Measurements from ENCODE around the gene UPF2.
"Not testable (repeated sequence)": the region's sequence is repeated elsewhere in the genome, so short reads cannot be mapped to it uniquely, and the experiment has no call there.

UPF2 gene

DNA sequence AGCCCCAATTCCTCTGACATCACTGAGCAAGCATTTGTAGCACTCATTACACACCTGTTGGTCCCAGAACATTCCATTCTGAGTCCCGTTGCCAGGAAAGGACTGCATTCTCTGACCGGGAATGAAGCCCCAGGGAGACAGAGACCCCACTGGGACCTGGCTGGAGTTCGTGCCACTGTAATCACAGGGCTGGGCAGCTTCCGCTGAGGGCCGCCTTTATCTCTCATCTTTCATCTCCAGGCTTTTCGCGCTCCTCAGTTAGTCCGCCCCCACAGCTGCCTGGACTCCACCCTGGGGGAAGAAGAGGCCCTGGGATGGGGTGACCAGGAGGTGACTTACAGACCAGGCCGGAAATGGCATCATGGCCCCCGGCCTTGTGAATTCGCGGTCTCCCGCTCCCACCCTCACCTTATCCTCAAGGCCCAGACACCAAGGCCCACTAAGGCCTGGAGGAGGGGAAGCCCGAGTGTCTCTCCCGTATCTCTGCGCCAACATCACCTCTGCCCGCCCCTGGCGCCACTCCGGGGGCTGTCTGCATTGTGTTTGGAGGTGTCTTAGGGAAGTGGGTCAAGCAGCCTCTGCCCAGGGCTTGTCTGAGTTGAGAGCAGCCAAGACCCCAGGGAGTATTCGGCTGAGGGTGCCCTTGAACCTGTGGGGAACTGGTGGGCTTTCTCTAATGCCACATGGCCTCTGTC, 144.1 kb downstream of the UPF2 start:
- DNase-seq (ENCODE audit: insufficient read length) (no peak), FAIRE-seq (no peak)
- TF ChIP-seq POLR2A (IDR thresholded peaks at IDR 0.05; ENCODE audit: low read depth, low read length) (no peak), TAF1 (IDR thresholded peaks at IDR 0.05; ENCODE audit: borderline replicate concordance, low read depth, low read length) (no peak), POLR2AphosphoS5 (IDR thresholded peaks at IDR 0.05; ENCODE audit: low read depth, low read length) (no peak)

DNA sequence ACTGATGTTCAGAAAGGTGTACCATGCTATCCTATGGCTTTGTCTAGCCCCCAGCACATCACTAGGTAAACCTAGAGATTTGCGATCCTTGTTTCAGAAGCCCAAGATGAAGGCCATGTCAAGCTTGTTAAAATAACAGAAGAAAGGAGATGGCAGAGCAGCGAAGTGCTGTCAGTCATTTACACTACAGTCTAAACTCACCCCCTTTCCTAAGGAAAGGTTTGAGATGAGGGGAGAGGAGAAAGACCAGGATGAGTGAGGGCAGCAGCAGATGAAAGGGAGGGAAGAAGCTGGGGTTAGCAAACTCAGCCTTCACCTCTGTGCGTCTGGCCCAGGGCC, 144.6 kb downstream of the UPF2 start:
- FAIRE-seq (no peak), DNase-seq (ENCODE audit: insufficient read length) (no peak)
- no peak for TF ChIP-seq POLR2AphosphoS5 (IDR thresholded peaks at IDR 0.05; ENCODE audit: low read depth, low read length)
- TF ChIP-seq TAF1 (IDR thresholded peaks at IDR 0.05; ENCODE audit: borderline replicate concordance, low read depth, low read length): no peak
- no peak for TF ChIP-seq POLR2A (IDR thresholded peaks at IDR 0.05; ENCODE audit: low read depth, low read length)

DNA sequence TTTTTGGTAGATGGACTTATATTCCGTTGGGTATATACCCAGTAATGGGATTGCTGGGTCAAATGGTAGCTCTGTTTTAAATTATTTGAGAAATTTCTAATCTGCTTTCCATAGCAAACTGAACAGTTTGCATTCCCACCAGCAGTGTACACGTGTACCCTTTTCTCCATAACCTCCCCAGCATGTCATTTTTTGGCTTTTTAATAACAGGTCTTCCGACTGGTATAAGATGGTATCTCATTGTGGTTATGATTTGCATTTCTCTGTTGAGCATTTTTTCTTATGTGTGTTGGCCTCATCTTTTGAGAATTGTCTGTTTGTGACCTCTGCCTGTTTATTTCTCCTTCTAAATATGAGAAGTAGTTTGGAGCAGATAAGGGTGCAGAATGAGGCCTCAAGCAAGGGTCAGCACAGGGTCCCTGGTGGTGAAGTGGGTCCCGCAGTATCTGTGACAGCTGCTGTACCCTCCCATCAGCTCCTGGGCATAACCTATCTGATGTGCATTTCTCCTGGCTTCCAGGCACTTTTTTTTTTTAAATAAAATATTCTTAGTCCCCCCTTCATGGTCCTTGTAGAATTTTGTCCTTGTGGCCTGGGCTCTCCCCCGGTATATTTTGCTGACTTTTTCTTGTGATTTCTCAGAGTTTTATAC, 145.9 kb downstream of the UPF2 start:
- no peak for TF ChIP-seq TAF1 (IDR thresholded peaks at IDR 0.05; ENCODE audit: borderline replicate concordance, low read depth, low read length)
- no peak for TF ChIP-seq POLR2AphosphoS5 (IDR thresholded peaks at IDR 0.05; ENCODE audit: low read depth, low read length)
- TF ChIP-seq POLR2A (IDR thresholded peaks at IDR 0.05; ENCODE audit: low read depth, low read length): no peak
- no peak for FAIRE-seq
- no peak for DNase-seq (ENCODE audit: insufficient read length)

DNA sequence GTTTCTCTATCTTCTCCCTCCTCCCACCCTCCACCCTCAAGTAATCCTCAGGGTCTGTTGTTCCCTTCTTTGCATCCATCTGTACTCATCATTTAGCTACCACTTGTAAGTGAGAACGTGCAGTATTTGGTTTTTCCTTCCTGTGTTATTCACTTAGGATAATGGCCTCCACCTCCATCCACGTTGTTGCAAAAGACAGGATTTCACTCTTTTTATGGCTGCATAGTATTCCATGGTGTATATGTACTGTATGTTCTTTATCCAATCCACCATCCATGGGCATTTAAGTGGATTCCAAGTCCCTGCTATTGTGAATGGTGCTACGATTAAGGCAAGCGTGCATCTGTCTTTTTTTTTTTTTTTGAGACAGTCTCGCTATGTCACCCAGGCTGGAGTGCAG, 147.0 kb downstream of the UPF2 start:
- FAIRE-seq: no peak
- DNase-seq (ENCODE audit: insufficient read length): no peak
- TF ChIP-seq POLR2A (IDR thresholded peaks at IDR 0.05; ENCODE audit: low read depth, low read length) (no peak), POLR2AphosphoS5 (IDR thresholded peaks at IDR 0.05; ENCODE audit: low read depth, low read length) (no peak), TAF1 (IDR thresholded peaks at IDR 0.05; ENCODE audit: borderline replicate concordance, low read depth, low read length) (no peak)

DNA sequence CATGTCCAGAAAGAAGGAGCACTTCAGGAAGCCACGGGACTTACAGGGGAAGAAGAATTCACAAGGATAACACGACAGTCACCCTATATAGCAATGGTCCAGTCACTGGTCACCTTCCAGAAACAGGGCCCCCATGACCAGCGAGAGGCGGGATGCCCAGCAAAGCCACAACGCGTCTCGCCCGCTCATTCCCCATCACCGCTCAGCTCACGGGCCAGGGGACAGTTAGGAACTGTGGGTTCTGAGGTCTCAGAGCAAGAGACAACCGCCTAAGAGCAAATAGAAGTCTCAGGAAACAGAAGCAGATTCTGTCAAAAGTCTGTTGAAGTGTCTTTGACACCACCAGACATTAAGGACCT, 147.5 kb downstream of the UPF2 start:
- TF ChIP-seq TAF1 (IDR thresholded peaks at IDR 0.05; ENCODE audit: borderline replicate concordance, low read depth, low read length): no peak
- TF ChIP-seq POLR2AphosphoS5 (IDR thresholded peaks at IDR 0.05; ENCODE audit: low read depth, low read length): no peak
- TF ChIP-seq POLR2A (IDR thresholded peaks at IDR 0.05; ENCODE audit: low read depth, low read length): no peak
- DNase-seq (ENCODE audit: insufficient read length) (no peak), FAIRE-seq (no peak)

DNA sequence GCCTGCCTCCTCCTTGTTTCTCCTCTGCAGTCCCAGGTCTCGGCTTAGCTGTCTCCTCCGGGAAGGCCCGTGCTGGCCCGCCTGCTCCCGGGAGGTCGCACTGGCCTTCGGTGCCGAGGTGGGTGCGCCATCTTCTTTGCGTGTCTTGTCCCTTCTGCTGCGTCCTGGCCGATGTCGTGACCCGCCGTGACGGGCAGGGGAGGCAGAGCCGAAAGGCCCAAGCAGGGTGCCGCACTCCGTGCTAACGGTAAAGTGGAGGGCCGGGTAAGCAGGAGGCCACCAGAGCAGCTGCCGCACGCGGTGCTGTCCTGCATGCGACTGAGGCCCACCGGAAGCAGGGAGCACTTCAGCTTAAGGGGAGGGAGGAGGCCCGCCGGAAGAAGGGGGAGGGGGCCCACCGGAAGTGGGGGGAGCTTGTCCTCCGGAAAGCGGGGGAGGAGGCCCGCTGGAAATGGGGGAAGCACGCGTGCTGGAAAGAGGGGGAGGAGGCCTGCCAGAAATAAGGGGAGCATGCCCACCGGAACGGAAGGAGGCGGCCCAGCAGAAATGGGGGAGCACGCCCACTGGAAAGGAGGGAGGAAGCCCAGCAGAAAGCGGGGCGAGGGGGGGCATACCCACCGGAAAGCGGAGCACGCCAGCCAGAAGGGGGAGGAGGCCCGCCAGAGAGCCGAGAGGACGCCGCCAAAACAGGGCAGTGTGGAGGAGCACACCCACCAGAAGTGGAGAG, 148.1 kb downstream of the UPF2 start:
- TF ChIP-seq POLR2A (IDR thresholded peaks at IDR 0.05; ENCODE audit: low read depth, low read length) (no peak), POLR2AphosphoS5 (IDR thresholded peaks at IDR 0.05; ENCODE audit: low read depth, low read length) (no peak), TAF1 (IDR thresholded peaks at IDR 0.05; ENCODE audit: borderline replicate concordance, low read depth, low read length) (no peak)
- no peak for DNase-seq (ENCODE audit: insufficient read length)
- no peak for FAIRE-seq

DNA sequence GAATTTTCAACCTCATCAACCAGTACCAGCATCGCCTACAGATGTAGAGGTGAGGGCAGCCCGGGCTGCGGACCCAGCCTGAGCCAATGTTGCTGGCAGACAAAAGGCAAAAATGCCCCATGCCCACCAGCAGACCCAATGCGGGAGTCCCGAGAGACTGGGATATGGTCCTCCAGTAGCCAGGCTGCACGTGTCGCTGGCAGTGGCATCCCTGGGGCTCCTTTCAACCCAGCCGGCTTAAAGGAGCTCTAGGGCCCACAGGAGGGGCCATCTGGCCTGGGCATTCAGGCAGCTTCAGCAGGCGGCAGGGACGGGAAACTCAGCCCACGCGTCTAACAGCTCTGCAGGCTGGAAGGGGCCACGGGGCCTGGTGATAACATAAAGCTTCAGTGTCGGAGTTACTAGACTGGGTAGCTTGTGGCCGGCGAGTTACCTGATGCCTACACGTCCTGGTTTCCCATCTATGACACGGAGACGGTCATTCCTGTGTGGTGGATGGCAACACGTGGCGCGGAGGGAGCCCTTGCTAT, 148.8 kb downstream of the UPF2 start:
- no peak for DNase-seq (ENCODE audit: insufficient read length)
- TF ChIP-seq POLR2A (IDR thresholded peaks at IDR 0.05; ENCODE audit: low read depth, low read length) (no peak), POLR2AphosphoS5 (IDR thresholded peaks at IDR 0.05; ENCODE audit: low read depth, low read length) (no peak), TAF1 (IDR thresholded peaks at IDR 0.05; ENCODE audit: borderline replicate concordance, low read depth, low read length) (no peak)
- FAIRE-seq: no peak

DNA sequence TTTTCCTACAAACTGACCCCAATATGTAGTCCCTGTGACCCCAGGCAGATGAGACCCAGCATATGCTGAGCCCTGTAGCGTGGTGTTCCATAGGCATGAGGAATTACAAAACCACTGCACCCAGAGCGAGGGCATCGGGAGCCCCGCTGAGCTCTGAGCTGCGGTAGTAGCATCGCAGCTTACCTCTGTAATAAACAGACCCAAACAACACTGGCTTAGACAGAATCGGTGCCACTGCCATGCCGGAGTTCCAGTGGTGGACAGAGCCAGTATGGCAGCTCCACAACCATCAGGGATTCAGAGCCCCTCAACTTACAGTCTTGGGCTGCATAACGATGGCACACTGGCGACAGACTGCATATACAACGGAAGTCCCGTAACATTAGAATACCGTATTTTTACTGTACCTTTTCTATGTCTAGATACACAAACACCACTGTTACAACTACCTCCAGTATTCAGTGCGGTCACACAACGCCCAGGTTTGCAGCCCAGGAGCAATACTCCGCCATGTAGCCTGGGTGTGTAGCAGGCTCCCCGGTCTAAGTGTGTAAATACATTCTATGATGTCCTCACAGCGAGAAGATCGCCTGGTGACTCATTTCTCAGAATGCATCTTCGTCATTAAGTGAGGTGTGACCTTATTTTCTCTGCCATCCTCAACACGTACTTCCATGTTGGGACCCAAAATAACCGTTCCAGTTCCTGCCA, 150.7 kb downstream of the UPF2 start:
- no peak for DNase-seq (ENCODE audit: insufficient read length)
- TF ChIP-seq TAF1 (IDR thresholded peaks at IDR 0.05; ENCODE audit: borderline replicate concordance, low read depth, low read length) (no peak), POLR2AphosphoS5 (IDR thresholded peaks at IDR 0.05; ENCODE audit: low read depth, low read length) (no peak), POLR2A (IDR thresholded peaks at IDR 0.05; ENCODE audit: low read depth, low read length) (no peak)
- FAIRE-seq: no peak

DNA sequence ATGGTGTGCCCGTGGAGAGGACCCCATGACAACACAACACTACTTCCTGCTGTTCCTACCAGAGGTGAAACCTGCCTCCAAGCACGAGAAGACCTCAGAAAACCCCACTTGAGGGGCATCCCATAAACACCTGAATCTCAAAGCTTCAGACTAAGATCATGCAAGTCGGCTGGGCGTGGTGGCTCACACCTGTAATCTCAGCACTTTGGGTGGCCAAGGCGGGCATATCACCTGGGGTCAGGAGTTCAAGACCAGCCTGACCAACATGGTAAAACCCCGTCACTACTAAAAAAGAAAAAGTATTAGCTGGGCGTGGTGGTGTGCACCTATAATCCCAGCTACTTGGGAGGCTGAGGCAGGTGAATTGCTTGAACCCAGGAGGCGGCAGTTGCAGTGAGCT, 153.3 kb downstream of the UPF2 start:
- not testable (repeated sequence) for DNase-seq (ENCODE audit: insufficient read length); FAIRE-seq

DNA sequence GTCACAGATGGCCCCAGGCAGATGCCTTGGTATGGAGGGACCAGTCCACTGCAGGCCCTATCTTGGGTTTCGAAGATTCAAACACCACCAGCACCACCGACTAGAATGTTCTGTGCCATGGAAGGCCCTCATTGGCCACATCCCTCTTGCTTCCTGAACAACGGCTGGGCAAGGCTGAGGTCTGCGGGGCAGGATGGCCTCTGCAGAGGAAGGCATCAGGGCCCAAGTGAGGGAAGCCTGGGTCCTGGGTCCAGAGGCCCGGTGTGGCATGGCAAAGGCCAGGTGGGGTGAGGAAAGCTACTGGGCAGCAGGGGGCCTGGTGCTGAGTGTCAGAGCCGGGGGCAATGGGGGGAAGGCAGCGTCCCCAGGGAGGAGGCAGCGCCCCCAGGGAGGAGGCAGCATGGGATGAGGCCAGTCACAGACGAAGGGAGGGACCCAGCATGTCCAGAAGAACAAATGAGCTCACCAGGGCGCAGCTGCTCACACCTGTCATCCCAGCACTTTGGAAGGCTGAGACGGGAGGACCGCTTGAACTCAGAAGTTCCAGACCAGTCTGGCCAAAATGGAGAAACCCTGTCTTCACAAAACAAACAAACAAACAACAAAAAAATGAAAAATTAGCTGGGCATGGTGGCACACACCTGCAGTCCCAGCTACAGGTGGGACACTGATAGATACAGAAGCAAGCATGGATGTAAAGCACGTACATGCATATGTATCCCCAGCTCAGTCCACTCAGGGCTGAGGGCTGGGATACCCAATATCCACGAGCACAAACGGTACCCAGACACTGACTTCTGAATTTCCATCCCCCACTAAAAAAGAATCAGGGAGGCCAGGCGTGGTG, 155.0 kb downstream of the UPF2 start:
- DNase-seq (ENCODE audit: insufficient read length) (no peak), FAIRE-seq (no peak)
- TF ChIP-seq POLR2A (IDR thresholded peaks at IDR 0.05; ENCODE audit: low read depth, low read length) (no peak), TAF1 (IDR thresholded peaks at IDR 0.05; ENCODE audit: borderline replicate concordance, low read depth, low read length) (no peak), POLR2AphosphoS5 (IDR thresholded peaks at IDR 0.05; ENCODE audit: low read depth, low read length) (no peak)

DNA sequence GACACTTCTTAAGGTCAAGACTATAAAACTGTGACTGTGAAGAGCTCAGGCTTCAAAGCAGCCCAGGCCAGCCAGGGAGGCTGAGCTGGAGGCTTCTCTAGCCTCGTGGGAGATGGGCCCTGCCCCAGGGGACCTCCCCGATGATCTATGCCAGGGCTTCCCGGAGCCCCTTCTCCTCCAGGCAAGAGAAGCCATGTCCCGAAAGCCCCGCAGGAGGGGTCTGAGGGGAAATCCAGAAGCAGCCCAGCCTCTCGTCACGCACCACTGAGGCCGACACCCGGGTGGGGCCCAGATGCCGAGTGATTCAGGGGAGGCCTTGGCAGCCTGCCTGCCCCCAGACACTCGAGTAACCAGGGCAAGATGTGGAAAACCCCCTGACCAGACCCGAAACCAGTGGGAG, 155.8 kb downstream of the UPF2 start:
- FAIRE-seq (peak; percentile 40), DNase-seq (ENCODE audit: insufficient read length) (no peak)
- TF ChIP-seq POLR2AphosphoS5 (IDR thresholded peaks at IDR 0.05; ENCODE audit: low read depth, low read length): no peak
- no peak for TF ChIP-seq POLR2A (IDR thresholded peaks at IDR 0.05; ENCODE audit: low read depth, low read length)
- TF ChIP-seq TAF1 (IDR thresholded peaks at IDR 0.05; ENCODE audit: borderline replicate concordance, low read depth, low read length): no peak

Data from GM12892 (cell line).